GM12878 (cell line): Measurements from ENCODE around the gene PML. TPM values are rescaled to one million over a fixed set of nuclear protein-coding genes. Genes with fewer than 3 reads are reported as not detected.

Experiments
- ATAC-seq: fragments of 200-7000 bp; cut with Tn5 transposase; 3 replicates; pipeline ENCODE4 v1.9.1; 2020; ENCODE audit warnings: mild to moderate bottlenecking, moderate library complexity
- BruUV-seq: library from RNA; stranded (reverse); fragments of 400-500 nt; replicated peaks from 2 replicates; lab custom pipeline; 2021; lab: Mats Ljungman, UMichigan
- CTCF ChIA-PET: fragments of 300-600 bp; sonication (Branson Sonifier 250); formaldehyde crosslinking; extraction: SDS; loops from one replicate; lab custom pipeline; 2021; ENCODE audit warnings: inconsistent platforms; lab: Yijun Ruan, JAX
- POLR2A ChIA-PET: fragments of 350-600 bp; formaldehyde crosslinking; extraction: SDS; loops from one replicate; lab custom pipeline; 2021; ENCODE audit warnings: inconsistent platforms; lab: Charles Lee
- RAD21 ChIA-PET: fragments of 300-600 bp; sonication (Branson Sonifier 250); formaldehyde crosslinking; loops from one replicate; lab custom pipeline; 2023; ENCODE audit warnings: antibody characterized with exemption; ENCODE audit not compliant: unreplicated experiment; lab: Charles Lee
- SMC1A ChIA-PET: fragments of 300-600 bp; sonication (Branson Sonifier 250); formaldehyde crosslinking; loops from one replicate; lab custom pipeline; 2023; ENCODE audit not compliant: unreplicated experiment, uncharacterized antibody; lab: Charles Lee
- DNase-seq: peaks from one replicate; pipeline ENCODE4 v3.0.0-alpha.2; 2011; ENCODE audit warnings: low read depth, low spot score
- FAIRE-seq: peaks from 3 replicates; lab custom pipeline; 2011; peaks lifted over from hg19 to GRCh38; lab: Jason Lieb, UNC
- H2AFZ ChIP-seq: 2 replicates; pipeline ENCODE4 v1.6.0; 2011; ENCODE audit warnings: low read depth, low read length, control low read depth; ENCODE audit not compliant: control insufficient read depth
- H3K27ac ChIP-seq: 2 replicates; pipeline ENCODE4 v1.5.1; 2011; ENCODE audit warnings: control low read depth; ENCODE audit not compliant: control insufficient read depth, insufficient read depth
- H3K27me3 ChIP-seq, 2 experiments: replicated peaks in 1 of 2; 2 replicates each; pipeline versions ENCODE4 v1.6.0 to v1.6.1; 2011; ENCODE audit warnings: low read length in 1 of 2; ENCODE audit not compliant: control insufficient read depth in 2 of 2, insufficient read depth in 2 of 2
- H3K36me3 ChIP-seq, 2 experiments: 2 replicates each; pipeline ENCODE4 v1.5.1; 2011; ENCODE audit warnings: low read length in 1 of 2; ENCODE audit not compliant: control insufficient read depth in 2 of 2, insufficient read depth in 2 of 2
- H3K4me1 ChIP-seq: 2 replicates; pipeline ENCODE4 v1.6.1; 2011; ENCODE audit warnings: mild to moderate bottlenecking, low read length, moderate library complexity, mixed read lengths; ENCODE audit not compliant: control insufficient read depth, insufficient read depth
- H3K4me2 ChIP-seq: 2 replicates; pipeline ENCODE4 v1.6.0; 2011; ENCODE audit warnings: control low read depth; ENCODE audit not compliant: control insufficient read depth, insufficient read depth
- H3K4me3 ChIP-seq: fragments of 200-600 bp; sonication (generic); 2 replicates; pipeline ENCODE4 v1.5.1; 2016
- H3K79me2 ChIP-seq: 2 replicates; pipeline ENCODE4 v1.6.0; 2011; ENCODE audit warnings: low read length; ENCODE audit not compliant: control insufficient read depth, insufficient read depth
- H3K9ac ChIP-seq: 2 replicates; pipeline ENCODE4 v1.8.0; 2011; ENCODE audit warnings: low read length, control low read depth, mixed read lengths; ENCODE audit not compliant: control insufficient read depth, insufficient read depth
- H3K9me3 ChIP-seq: replicated peaks from 3 replicates; pipeline ENCODE4 v1.5.1; 2011; ENCODE audit warnings: mild to moderate bottlenecking, low read length; ENCODE audit not compliant: control insufficient read depth, insufficient read depth
- H4K20me1 ChIP-seq: 2 replicates; pipeline ENCODE4 v1.6.0; 2011; ENCODE audit not compliant: control insufficient read depth, insufficient read depth
- CTCF ChIP-seq, 3 experiments: IDR thresholded peaks in 2 of 3; conservative IDR thresholded peaks in 1 of 3; 2 replicates each; pipeline ENCODE4 v1.5.1; 2011; ENCODE audit warnings: low read depth in 3 of 3, low read length in 3 of 3, mild to moderate bottlenecking in 3 of 3, control low read depth in 2 of 3, moderate library complexity in 2 of 3, inconsistent platforms in 1 of 3, mixed read lengths in 1 of 3; ENCODE audit not compliant: control insufficient read depth in 2 of 3, insufficient read depth in 1 of 3; ENCODE audit errors: extremely low read depth in 1 of 3
- FOXK2 ChIP-seq: fragments of 450-650 bp; IDR thresholded peaks from 2 replicates; pipeline ENCODE4 v1.6.1; 2017; ENCODE audit warnings: mild to moderate bottlenecking, moderate library complexity
- IRF4 ChIP-seq: IDR thresholded peaks from 2 replicates; pipeline ENCODE4 v1.6.1; 2011; ENCODE audit warnings: low read depth, low read length
- NBN ChIP-seq: fragments of 450-650 bp; IDR thresholded peaks from 2 replicates; pipeline ENCODE4 v1.6.1; 2016
- NR2C2 ChIP-seq: IDR thresholded peaks from 2 replicates; pipeline ENCODE4 v1.6.1; 2011; ENCODE audit warnings: borderline replicate concordance, low read depth; ENCODE audit not compliant: control insufficient read depth, insufficient read length
- POU2F2 ChIP-seq: IDR thresholded peaks from 3 replicates; pipeline ENCODE4 v1.6.1; 2011; ENCODE audit warnings: low read depth, mild to moderate bottlenecking, low read length, borderline replicate concordance
- RAD21 ChIP-seq: IDR thresholded peaks from 2 replicates; pipeline ENCODE4 v1.6.1; 2011; ENCODE audit warnings: mild to moderate bottlenecking, low read depth, low read length, moderate library complexity; ENCODE audit not compliant: insufficient read depth
- RB1 ChIP-seq: fragments of 450-650 bp; formaldehyde crosslinking; IDR thresholded peaks from 2 replicates; pipeline ENCODE4 v1.6.1; 2017; ENCODE audit warnings: mild to moderate bottlenecking, borderline replicate concordance
- RELA ChIP-seq: fragments of 450-650 bp; IDR thresholded peaks from 2 replicates; pipeline ENCODE4 v1.8.0; 2014; ENCODE audit warnings: borderline replicate concordance; ENCODE audit not compliant: partially characterized antibody
- RUNX3 ChIP-seq: IDR thresholded peaks from 2 replicates; pipeline ENCODE4 v1.6.1; 2012; ENCODE audit warnings: low read length, inconsistent platforms
- SMC3 ChIP-seq: IDR thresholded peaks from 2 replicates; pipeline ENCODE4 v1.6.1; 2011; ENCODE audit warnings: low read length, improper control_type of control experiment, borderline replicate concordance
- STAT3 ChIP-seq: IDR thresholded peaks from 2 replicates; pipeline ENCODE4 v1.6.1; 2011; ENCODE audit warnings: low read depth, low read length, improper control_type of control experiment
- TBL1XR1 ChIP-seq: IDR thresholded peaks from 2 replicates; pipeline ENCODE4 v1.6.1; 2012; ENCODE audit warnings: low read depth, low read length, improper control_type of control experiment
- YY1 ChIP-seq: IDR thresholded peaks from 2 replicates; pipeline ENCODE4 v1.6.1; 2011; ENCODE audit warnings: low read depth, mild to moderate bottlenecking, low read length
- ZNF384 ChIP-seq: IDR thresholded peaks from 2 replicates; pipeline ENCODE4 v1.6.1; 2012; ENCODE audit warnings: low read depth, mild to moderate bottlenecking, low read length, improper control_type of control experiment, borderline replicate concordance
- WGBS: methylation state at CpG from one replicate; pipeline ENCODE4 v1.1.6; 2016; ENCODE audit warnings: low lambda C conversion rate; ENCODE audit not compliant: insufficient replicate concordance, insufficient coverage; ENCODE audit errors: missing lambda C conversion rate; 5-methylcytosine and 5-hydroxymethylcytosine counted together
- in situ Hi-C: fragments of 300-500 bp; cut with MboI; formaldehyde crosslinking; loops from 9 replicates; pipeline ENCODE4 v1.14.3; 2018; ENCODE audit warnings: mixed read lengths
- intact Hi-C: fragments of 100-400 bp; cut with micrococcal nuclease; formaldehyde crosslinking; loops from one replicate; pipeline ENCODE4 v1.14.2; 2022; ENCODE audit not compliant: unreplicated experiment
- polyA plus RNA-seq, 11 experiments: library from polyadenylated mRNA; depleted of rRNA in 4 of 11; unstranded in 6 of 11; stranded (reverse) in 5 of 11; fragments of >200 nt; fragmentation: Nextera tagmentation in 4 of 11; fragmentation: Illumina TruSeq in 1 of 11; extraction: Ambion mirVana in 4 of 11; extraction: Trizol in 1 of 11; gene quantifications; 1 replicate in 1 of 11; 2 replicates in 10 of 11; pipeline versions ENCODE4 v1.2.1 to v1.2.3, GENCODE V29; 2011 to 2016; ENCODE audit warnings: inconsistent platforms in 2 of 11, missing spikeins in 2 of 11, low read depth in 1 of 11
- total RNA-seq, 4 experiments: library from RNA; depleted of rRNA in 3 of 4; stranded (reverse); fragments of >200 nt in 3 of 4; fragmentation: Illumina TruSeq in 1 of 4; extraction: Trizol in 1 of 4; gene quantifications; 2 replicates each; pipeline versions ENCODE4 v1.2.1 to v1.2.3, GENCODE V29; 2013 to 2021

The PML gene
- total and polyA plus RNA-seq, 10 of the 15 experiments (the other 5 are each of a cell fraction or from before 2014, with no cell fraction given): 8.5 to 95.5 (median 30.8) TPM

- H3K79me2 ChIP-seq: no peaks in the 10 kb centered on the region
- H3K4me3 ChIP-seq: peak overlapping the region; percentile 50; the same call in 1 of the 2 replicates
- peak; percentile 91 for ATAC-seq
- H2AFZ ChIP-seq: peak overlapping the region; percentile 93
- no peaks in the 10 kb centered on the region for H3K9me3 ChIP-seq
- H3K9ac ChIP-seq: peak overlapping the region; percentile 64
- peak overlapping the region; percentile 96 for H3K4me2 ChIP-seq
- no peaks in the 10 kb centered on the region for H4K20me1 ChIP-seq
- POLR2A ChIA-PET: no interaction called here
- peak; percentile 68 for FAIRE-seq
- SMC1A ChIA-PET: interaction anchor here (1.1 kb wide), 2 partner anchors 17 to 43 kb away, joined by 3 read pairs; no protein-coding TSS in a partner anchor
- peaks cover 22% of the 10 kb centered on the region for H3K4me1 ChIP-seq
- TF ChIP-seq NBN (peak; percentile 61), IRF4 (peak; percentile 47; the same call in 1 of the 2 replicates), POU2F2 (peak; percentile 23; the same call in 1 of the 3 replicates), STAT3 (no peak), TBL1XR1 (0 out of 2 replicates have a peak, but pooled peaks have one; percentile 9), CTCF (IDR thresholded peaks at IDR 0.05 in 2 of 3, conservative IDR thresholded peaks at IDR 0.05 in 1 of 3; ENCODE audit: control insufficient read depth in 2 of 3, extremely low read depth in 1 of 3, insufficient read depth in 1 of 3, low read depth in 3 of 3, low read length in 3 of 3) (peak; percentile 90 to 97 (median 96)), RUNX3 (peak; percentile 45; the same call in 1 of the 2 replicates), RELA (peak; percentile 19), YY1 (peak; percentile 65; the same call in 1 of the 2 replicates), RAD21 (peak; percentile 62), ZNF384 (peak; percentile 26; the same call in 1 of the 2 replicates), RB1 (0 out of 2 replicates have a peak, but pooled peaks have one; percentile 32), NR2C2 (no peak), FOXK2 (no peak), SMC3 (peak; percentile 75; the same call in 1 of the 2 replicates)
- no peaks in the 10 kb centered on the region for H3K27me3 ChIP-seq
- in situ Hi-C loops (loop anchor here (10.0 kb wide), 1 partner anchor 340 kb away; no protein-coding TSS in a partner anchor), intact Hi-C loops (loop anchor here (1.0 kb wide), 1 partner anchor 13 kb away; no protein-coding TSS in a partner anchor)
- CTCF ChIA-PET: interaction anchor here (0.6 to 2.5 kb wide), 18 partner anchors 8 to 446 kb away, joined by 3 to 20 read pairs (median 4); partner anchors contain the start of gene PML
- BruUV-seq: no TSS peak
- peak overlapping the region; percentile 86 for H3K27ac ChIP-seq
- RAD21 ChIA-PET: interaction anchor here (2.9 kb wide), 1 partner anchor 14 kb away, joined by 10 read pairs; no protein-coding TSS in a partner anchor
- no peaks in the 10 kb centered on the region for H3K36me3 ChIP-seq
- no peak for DNase-seq
- WGBS: 1% methylated on average over 11 of the region's 11 CpGs
These were observed 29.8 kb upstream of the PML start for GRCh38 chr15:73964736-73965093.
